Measurements from ENCODE around the gene CACNA1D.
A peak's percentile ranks its signal among the peaks of the same experiment; 100 is the strongest.

CACNA1D gene

DNA sequence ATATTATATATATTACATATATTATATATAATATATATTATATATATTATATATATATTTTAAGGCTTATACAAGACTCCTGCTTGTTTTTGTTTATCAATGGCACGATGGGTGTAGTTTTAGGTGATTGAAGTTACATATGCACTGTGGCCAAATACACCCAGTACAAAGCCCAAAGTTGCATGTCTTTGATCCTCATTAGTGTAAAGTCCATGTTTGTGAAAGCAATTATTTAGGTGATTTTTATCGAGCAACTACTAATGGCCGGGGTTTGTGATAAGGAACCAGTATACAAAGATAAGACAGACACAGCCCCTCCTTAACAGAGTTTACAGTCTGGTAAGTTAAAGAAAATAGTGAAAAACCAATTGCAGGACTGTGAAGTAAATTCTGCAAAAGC is 197.5 kb downstream of the CACNA1D start:
- no peak for DNase-seq
- no peak for ATAC-seq

DNA sequence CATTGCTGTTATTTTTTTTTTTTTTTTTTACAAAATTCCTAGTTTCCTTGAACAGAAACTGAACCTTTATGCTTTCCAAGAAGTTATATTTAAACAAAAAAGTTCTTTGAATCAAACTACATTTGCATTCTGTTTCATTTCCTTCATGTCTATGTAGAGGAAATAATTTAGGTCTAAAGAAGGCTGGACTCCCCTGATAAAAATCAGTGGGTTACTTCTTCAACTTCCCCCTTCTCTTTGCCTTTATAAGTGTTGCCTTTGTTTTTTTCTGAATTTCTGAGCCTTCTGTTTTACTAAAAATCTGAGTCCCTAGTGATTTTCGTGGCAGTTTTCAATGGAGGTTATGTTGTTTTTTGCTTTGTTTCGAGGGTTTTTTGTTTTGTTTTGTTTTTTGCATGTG is 199.0 kb downstream of the CACNA1D start:
- no peak for ATAC-seq

DNA sequence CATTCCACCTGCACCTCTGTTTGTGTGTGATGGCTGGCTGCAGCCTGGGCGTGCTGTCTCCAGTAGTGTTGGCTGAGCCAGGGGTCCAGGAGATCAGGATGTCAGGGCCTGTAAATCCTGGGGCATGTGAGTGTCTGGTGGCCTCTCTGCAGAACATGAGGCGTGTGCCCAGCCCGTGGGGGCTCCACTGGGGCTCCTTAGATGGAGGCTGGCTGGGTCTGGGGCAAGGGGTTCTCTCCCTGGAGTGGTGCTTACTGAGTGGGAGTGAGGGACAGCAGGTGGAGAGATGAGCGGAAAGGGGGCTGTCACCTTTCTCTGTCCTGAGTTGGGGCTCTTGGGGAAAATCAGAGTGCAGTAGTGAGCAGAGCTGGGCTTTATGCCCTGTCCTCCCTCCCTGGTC is 199.6 kb downstream of the CACNA1D start:
- no peak for DNase-seq
- peak; percentile 14 for ATAC-seq

More for the DNA sequence above, 199.0 kb downstream of the CACNA1D start:
- DNase-seq, result no peak

DNA sequence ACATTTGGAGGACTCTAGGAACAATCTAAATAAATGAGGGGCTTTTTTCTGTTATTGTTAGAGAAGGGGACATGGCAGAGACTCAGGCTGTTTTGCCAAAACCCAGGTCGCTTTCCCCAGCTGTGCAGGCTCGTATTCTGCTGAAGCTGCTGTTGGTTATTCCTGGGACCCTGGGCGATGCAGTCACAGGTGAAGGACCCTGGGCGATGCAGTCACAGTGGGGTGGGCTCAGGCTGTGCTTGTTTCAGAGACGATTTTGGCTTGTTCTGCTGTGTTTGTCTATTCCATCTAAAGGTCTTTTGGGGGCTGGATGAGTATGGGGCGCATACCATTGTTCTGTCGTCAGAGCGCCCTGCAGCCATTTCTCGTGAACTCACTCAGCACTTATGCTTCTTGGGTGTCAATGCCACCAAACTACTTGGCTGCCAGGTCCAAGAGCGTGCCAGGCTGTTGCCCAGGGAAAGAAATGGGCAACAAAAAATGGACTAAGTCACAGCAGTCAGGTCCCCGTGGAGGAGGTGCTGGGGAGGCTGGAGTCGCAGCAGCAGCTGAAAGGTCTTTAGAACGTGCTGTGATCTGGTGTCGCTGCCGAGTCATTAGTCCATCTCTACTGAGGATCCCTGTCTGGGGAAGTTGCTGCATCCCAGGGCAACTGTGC is 200.4 kb downstream of the CACNA1D start:
- ATAC-seq (no peak), DNase-seq (no peak)

DNA sequence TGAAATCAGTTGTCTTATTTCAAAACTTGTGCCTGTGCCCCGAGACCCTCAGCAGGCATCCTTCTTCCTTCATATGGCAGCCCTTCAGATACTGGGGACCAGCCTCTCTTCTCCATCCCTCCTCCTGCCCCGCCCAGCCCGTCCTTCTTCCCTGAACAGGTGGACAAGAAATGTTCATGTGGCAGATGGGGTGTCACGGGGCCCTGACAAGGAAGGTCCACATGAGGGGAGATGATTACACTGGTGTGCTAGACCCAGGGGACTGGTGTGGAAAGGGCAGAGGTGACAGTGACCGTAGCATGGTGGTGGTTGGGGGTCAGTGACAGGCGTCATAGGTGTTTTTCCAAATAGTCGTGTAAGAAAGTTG is 200.9 kb downstream of the CACNA1D start:
- DNase-seq (no peak), ATAC-seq (no peak)

DNA sequence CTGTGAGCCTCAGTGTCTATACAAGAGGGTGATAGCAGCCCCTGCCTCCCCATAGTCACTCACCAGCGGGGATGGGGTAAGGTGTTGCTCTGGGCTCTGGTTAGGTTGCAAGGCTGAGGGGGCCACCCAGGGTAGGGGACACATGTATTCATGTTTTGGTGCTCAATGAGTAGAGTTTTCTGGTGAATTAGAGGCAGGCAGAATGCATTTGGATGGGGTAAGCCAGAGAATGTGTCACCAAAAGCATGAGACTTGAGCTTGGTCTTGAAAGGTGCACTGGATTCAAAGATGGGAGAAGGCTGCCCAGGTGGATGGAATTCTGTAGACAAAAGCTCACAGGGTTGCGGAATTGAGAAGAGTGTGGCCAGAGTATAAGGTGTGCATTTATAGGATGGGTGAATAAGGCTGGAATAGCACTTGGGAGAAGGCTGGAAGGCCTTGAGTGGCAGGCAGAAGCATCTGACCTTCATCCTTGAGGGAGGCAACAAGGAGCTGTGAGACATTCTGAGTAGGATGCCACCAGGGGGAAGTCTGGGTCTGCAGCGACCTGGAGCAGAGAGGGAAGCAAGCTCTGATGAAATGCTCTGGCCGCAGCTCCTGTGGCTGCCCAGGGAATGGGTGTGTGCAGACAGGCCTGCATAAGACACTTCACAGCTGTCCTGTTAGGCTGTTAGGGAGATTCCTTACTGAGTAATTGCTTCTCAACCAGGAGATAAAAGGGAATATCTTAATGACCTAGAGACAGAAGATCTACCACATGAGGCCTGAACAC is 202.2 kb downstream of the CACNA1D start:
- no peak for ATAC-seq

DNA sequence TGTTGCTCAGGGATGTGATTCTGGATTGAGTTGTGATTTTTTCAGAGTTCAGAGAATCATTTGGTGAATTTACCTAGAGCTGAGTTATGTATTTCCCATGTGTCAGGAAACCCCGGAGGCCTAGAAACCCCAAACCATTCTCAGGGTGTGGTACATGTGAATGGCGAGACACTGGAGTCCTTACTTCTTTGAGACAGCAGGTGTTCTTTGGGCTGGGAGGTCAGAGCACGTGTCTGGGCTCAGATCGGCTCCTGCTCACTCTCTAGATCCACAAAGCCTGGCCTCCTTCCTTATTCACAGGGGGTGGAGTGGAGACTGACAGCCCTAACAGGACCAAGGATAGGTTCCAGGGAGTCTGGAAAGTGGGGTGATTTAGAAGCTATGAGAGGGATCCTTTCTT is 206.0 kb downstream of the CACNA1D start:
- no peak for ATAC-seq
- no peak for DNase-seq

More for the DNA sequence above, 202.2 kb downstream of the CACNA1D start:
- no peak for DNase-seq

DNA sequence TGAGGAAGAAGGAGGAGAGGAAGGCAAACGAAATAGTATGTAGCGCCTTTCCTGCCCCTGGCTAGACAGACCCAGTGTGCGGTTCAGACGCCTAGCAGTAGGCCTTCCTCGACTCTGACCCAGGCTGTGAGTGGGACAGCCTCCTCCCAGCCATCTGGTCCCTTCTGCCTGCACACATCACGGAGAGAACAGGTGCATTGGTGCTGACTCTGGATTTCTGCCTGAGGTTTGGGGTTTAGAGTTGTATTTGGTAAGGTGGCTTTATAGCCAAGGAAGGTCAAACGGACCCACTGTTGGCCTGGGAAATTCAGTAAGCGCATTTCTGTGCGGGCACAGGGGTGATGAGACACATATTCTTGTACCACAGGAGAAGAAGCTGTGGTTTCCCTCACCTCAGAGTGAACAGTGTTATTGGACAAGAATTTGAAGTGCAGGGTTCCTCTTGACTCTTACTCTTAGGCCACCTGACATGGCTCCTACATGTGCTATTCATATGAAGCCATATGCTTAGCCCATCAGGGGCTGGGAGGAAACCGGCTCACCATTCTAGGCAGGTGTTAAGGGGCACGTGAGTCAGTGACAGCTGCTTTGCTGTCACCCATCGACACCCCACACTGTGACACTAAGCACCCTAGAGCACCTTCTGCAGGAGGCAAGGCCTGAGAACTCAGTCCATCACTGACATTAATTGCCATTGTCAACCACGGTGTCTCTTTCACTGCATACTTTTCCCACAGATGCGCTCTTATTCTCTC is 208.5 kb downstream of the CACNA1D start:
- no peak for DNase-seq
- ATAC-seq, result no peak

DNA sequence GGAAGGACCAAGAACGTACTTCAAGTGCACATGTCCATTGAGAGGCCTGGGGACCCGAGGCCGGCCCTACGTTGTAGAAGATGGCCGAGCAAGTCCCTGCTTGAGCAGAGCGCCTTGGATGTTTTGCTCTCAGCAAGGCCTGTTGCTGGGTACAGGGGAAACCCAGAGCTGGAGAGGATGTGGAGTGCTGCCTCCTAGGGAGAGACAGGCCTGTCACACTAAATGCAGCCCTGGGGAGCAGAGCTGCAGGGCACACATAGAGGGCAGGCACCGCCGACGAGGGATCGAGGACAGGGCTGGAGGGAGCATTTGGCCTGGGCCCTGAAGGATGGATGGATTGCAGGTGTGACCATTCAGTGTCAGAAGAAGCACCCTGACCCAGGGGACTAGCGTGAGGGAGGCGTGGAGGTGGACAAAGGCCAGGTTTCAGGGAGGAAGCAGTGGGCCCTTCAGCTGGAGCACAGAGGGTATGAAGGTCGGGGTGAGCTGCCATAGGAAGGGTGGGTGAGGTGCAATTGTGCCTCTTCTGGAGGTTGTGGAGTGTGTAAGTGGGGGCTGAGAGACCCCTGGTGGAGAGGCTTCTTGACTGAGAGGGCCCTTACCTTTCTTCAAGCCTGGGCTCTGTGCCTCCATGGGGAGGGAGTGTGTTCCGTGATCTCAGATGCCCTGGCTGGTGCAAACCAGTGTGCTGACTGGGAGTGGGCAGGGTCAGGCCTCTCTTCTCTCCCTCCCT is 209.4 kb downstream of the CACNA1D start:
- ATAC-seq (no peak), DNase-seq (no peak)

DNA sequence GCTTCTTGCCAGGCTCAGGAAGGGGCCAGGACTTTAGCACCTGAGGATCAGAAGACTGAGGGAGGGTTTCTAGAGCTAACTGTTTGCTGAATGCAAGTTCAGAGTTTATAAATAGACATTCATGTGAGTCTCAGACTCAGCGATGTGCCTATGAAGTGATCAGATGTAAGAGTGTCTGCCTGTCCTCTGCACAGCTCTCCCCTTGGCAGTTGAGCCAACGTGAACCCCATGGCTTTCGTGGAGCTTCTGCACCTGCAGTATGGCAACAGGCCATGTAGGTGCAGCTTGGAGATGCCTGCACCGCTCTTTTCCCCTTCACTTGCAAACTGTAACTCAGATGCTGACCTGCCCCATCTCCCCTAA is 209.9 kb downstream of the CACNA1D start:
- ATAC-seq (no peak), DNase-seq (no peak)

DNA sequence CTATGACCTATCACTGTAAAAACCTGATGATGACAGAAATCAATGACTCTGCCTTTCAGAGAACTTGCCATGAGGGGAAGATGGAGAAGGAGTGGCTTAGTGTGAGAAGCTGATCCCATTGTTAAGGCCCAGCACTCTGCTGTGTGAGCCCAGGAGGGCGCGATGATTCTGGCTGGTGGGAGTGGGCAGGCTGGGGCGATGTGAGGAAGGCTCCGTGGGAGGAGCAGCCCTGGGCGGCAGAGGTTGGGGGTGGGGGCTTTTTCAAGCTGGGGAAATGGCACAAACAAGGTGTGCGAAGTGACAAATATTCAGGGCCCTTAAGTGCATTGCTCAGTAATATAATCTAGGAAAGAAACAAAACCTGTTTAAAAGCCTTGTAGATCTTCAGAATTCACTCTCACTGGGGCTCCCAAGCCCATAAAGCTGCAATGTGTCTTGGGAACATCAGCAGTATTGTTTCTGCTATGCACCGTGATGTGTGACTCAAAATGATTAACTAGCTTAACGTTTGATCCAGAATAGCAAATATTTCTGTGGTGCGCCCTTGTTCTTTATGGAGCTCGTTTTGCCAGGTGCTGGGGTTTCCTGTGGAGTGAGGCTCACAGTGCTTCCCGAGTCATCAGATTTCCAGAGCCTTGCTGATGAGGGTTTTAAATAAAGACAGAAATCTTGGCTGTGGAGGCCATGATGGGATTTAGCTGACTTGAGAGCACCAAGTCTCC is 210.8 kb downstream of the CACNA1D start:
- DNase-seq, result no peak
- no peak for ATAC-seq

DNA sequence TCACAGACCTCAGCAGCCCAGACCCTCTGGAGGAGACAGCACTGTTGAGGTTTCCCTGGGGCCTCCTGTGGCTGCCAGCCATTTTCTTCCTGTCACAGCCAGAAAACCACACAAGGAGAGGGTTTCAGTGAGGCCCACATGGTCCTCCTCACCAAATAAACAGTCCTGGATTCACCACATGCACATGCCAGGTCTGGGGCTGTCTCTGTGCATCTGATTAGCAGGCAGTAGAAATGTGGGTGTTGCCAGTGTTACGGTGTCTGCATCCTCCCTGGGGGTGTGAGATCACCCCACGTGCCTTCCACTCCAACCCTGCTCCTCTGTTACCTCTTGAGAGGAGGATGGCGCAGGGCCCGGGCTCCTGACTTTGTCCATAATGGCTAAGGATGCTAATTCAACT is 211.4 kb downstream of the CACNA1D start:
- peak; percentile 25 for ATAC-seq
- DNase-seq, result no peak

DNA sequence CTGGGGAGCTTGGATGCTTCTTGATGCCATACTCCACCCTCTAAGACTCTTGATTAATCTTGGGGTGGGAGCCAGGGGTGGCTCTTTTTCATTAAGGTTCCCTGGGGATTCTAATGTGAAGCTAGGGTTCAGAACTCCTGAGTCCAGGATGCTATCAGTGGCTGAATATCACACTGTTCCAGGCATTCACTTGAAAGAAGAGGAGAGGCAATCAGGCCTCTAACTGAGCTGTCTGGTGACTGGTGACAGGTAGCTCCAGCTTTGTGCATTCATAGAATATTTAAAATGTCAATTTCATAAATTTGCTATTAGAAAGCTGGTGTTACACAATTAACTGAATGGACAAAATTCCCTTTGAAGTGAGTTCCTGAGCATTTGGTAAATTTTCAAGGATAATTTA is 212.8 kb downstream of the CACNA1D start:
- ATAC-seq, result no peak
- DNase-seq, result no peak

DNA sequence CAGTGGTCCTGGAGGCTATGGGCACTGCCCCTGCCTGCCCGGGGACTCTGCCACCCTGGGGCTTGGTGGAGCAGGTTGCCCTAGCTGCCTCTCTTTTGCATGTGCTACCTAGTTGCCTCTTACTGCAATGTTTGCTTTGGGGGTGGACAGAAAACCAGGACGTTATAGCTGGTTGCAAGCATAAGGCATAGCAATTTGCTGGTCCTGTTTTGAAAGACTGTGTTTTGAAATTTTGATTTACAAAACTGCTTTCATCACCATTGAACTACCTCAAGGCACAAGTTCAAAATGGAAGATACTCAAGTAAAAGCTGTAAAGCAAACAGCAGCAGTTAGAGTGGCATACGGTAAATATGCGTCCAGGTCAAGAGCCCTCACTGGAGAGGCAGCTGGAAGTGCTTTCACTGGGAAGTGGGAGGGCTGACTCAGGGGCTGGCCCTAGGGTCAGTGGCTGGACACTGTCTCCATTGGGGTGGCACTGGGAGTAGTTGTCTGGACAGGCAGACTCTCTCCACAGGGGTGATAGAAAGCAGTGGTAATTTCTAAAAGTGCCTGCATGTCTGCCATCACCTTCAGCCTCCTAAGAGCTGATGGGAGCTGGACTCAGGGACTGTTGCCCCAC is 213.7 kb downstream of the CACNA1D start:
- ATAC-seq, result no peak
- no peak for DNase-seq

DNA sequence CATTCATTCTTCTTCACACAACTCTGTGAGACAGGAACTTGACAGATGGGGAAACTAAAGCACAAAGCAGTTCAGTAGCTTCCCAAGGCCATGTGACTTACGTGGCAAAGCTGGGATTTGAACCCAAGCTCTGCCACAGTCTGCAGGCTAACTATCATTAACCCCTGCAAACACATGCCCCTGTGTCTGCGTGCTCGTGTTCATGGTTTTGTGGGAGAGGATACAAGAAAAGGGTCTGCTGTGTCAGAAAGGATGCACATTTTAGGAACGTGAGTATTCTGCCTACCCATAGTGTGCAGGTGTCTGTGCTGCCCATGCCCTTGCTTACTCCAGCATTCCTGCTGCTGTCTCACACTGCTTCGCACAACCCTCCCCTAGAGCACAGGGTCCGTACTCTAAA is 214.8 kb downstream of the CACNA1D start:
- DNase-seq, result no peak

DNA sequence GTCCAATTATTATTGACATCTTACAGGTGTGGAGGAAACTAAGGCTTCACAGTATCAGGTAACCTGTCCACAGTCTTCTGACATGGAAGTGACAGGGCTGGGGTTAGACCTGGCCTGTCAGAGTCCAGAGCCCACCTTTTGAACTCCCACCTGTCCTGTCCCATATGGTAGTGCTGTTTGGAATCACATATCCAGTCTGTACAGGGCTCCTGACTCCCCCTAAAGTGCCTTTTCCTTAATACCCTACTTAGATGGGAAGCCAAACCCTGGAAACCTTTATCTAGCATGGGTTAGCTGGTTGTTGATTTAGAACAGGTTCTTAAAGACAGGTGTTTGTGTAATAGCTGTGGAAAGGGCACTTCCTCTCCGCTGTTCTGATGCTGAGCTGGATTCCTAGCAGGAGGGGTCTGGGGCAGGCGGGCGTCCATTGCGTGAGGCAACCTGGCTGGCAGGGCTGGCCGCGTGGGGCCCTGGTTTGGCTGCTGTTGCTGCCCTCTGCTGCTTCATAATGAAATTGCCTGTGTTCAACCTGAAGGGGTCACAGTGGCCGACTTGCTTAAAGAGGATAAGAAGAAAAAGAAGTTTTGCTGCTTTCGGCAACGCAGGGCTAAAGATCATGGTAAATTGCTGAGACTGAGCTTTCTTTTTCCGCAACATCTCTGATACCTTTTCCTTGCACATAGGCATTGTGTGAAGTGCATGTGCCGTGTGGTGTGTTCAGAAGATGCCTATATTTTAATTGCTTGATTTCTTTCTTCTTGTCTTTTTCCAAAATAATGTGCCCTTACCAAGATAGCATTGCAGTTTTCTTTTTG is 215.7 kb downstream of the CACNA1D start:
- DNase-seq (peak; percentile 72), ATAC-seq (peak; percentile 72)

More for the DNA sequence above, 214.8 kb downstream of the CACNA1D start:
- ATAC-seq, result no peak

DNA sequence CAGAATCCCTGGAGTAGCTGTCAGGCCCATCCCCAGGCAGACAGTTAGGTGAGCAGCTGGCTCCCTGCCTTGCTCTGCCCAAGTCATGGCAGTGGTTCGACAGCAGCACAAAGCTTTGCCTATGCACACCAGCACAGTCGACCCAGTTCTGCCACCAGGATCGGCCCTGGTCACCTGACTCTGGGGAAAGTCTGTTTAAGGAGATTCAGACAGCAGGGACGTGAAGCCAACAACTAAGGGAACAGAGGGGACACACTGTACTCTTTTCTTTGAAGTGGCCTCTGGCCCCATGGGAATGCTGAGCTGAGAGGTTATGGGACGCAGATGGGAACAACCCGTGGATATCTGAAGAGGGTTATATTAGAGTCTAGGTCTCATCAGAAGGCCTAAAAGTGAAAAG is 217.0 kb downstream of the CACNA1D start:
- ATAC-seq (no peak), DNase-seq (no peak)

DNA sequence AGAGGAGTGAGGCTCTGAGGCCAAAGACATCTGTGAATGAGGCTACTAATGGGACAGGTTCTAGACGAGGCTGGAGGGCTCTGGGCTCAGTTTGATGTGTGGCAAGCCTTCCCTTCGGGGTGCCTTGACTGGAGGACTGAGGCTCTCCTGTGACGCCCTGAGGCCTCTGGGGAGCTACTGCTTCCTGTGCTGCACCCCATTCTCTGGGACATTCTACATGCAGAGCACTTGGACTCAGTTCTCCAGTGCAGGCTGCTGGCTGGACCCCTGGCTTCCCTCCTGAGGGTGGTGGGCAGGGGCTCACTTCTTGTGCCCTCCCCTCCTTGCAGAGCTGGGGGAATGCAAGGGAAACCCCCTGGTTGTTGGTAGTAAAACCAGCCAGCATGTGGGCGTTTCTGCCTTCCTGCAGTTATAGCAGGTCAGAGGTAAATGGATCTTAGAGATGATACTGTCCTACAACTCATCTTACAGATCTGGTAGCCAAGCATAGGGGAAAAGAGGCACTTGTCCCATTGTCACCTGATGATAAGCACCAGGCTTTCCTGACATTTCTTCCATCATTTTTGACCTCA is 218.5 kb downstream of the CACNA1D start:
- DNase-seq (no peak), ATAC-seq (no peak)

DNA sequence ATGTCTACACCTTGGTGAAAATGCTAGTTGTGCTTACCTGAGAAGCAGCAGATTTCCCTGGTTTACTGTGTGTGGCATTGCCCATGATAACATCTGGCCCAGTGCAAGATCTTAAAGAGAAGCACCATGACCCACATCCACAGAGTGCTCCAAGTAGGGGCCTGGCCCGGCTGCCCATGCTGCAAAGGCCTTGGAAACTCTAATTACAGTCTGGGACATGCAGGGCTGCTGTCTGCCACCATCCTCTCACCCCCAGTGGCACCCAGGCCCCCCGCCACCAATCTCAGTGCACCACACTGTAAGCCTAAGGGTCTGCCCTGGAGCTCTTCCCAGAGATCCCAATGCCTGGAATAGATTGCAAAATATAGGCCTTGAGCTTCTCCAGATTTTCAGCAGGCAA is 219.2 kb downstream of the CACNA1D start:
- DNase-seq, result no peak

DNA sequence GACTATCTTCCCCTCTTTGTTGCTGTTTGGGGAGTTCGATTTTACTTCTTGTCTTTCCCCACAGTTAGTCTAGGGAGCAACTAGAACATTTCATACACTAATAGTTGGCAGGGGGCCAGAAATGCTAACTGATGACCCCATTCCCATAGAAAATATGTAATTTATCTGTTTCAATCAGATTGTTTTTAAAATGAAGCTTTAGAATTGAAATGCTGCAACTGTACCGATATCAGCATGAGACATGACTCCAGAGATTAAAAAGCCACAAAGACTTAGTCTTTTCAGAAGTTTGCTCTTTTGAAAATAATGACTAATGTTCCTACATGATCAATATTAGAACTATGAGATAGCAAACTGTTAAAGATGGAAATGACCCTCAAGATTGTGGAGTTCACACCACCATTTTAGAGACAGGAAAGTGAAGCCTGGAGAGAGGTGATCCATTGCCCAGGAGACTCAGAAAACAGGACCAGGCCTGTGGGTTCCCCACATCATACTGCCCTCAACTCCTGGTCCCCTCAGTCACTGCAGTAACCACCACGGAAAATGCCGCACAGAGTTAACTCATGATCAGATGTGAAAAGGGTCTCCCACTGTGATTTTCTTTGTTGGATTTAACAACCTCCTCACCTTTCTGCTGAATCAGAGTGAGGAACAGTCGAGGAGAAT is 221.5 kb downstream of the CACNA1D start:
- no peak for DNase-seq
- no peak for ATAC-seq

More for the DNA sequence above, 219.2 kb downstream of the CACNA1D start:
- no peak for ATAC-seq
